Uterus (tissue), 4 donors: ENCODE data around the gene RSL1D1. TPM values are rescaled to one million over a fixed set of nuclear protein-coding genes. Genes with fewer than 3 reads are reported as not detected.

Experiments
- DNase-seq, 2 donors: peaks; one replicate each; pipeline ENCODE4 v3.0.0-alpha.2; 2019 to 2020
- H3K27ac ChIP-seq, 2 donors: fragments of 200-600 bp; sonication (generic); 1 replicate in 1 of 2; 2 replicates in 1 of 2; pipeline ENCODE4 v1.5.1; 2016 to 2018
- H3K27me3 ChIP-seq, 2 donors: fragments of 200-600 bp; sonication (generic); one replicate each; pipeline ENCODE4 v1.5.1; 2018 to 2019; ENCODE audit warnings: control low read depth in 1 of 2
- H3K36me3 ChIP-seq, 2 donors: fragments of 200-600 bp; sonication (generic); one replicate each; pipeline ENCODE4 v1.5.1; 2019; ENCODE audit warnings: control low read depth in 1 of 2
- H3K4me1 ChIP-seq, 2 donors: fragments of 200-600 bp; sonication (generic); one replicate each; pipeline ENCODE4 v1.5.1; 2018 to 2019; ENCODE audit warnings: control low read depth in 1 of 2
- H3K4me3 ChIP-seq, 2 donors: fragments of 200-600 bp; sonication (generic); 1 replicate in 1 of 2; 2 replicates in 1 of 2; pipeline ENCODE4 v1.5.1; 2018 to 2019; ENCODE audit warnings: mild to moderate bottlenecking in 1 of 2
- H3K9me3 ChIP-seq, 2 donors: fragments of 200-600 bp; sonication (generic); one replicate each; pipeline ENCODE4 v1.5.1; 2019; ENCODE audit warnings: control low read depth in 1 of 2
- POLR2A ChIP-seq, 2 donors: fragments of 450-650 bp; IDR thresholded peaks; one replicate each; pipeline ENCODE4 v1.6.1; 2016; ENCODE audit warnings: antibody characterized with exemption in 2 of 2, mild to moderate bottlenecking in 1 of 2, moderate library complexity in 1 of 2
- intact Hi-C: fragments of 100-400 bp; cut with DNase I; formaldehyde crosslinking; loops from one replicate; pipeline ENCODE4 v1.15.1; 2023; ENCODE audit warnings: low total_unique reads
- total RNA-seq, 4 donors: library from RNA; depleted of rRNA in 3 of 4; stranded (reverse); fragments of >200 nt in 3 of 4; gene quantifications; one replicate each; pipeline versions ENCODE4 v1.1.0 to v1.2.4, GENCODE V29; 2014 to 2023
- TF ChIP-seq, protein P1 (sequence below), 4 experiments: fragments of 200-600 bp in 2 of 4; fragments of 450-650 bp in 2 of 4; sonication (generic) in 2 of 4; IDR thresholded peaks; one replicate each; pipeline ENCODE4 v1.5.1; 2016 to 2019; ENCODE audit warnings: antibody characterized with exemption in 4 of 4, mild to moderate bottlenecking in 2 of 4, moderate library complexity in 1 of 4
- donor health status: DM: yes; HTN: yes; CAD: no.

Gene RSL1D1
- total RNA-seq, 4 donors from 2014 or later, result 97.9 to 484 (median 164) TPM

DNA sequence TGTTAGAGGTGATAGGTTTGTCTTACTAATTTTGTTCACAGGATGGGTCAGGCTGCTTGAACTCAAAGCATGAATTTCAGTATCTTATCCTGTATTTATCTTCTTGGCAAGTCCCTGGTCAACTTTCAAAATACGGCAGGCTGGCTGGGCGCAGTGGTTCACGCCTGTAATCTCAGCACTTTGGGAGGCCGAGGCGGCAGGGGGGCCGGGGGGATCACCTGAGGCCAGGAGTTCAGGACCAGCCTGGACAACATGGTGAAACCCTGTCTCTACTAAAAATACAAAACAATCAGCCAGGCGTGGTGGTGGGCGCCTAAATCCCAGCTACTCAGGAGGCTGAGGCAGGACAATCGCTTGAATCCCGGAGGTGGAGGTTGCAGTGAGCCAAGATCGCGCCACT is 25.0 kb upstream of the RSL1D1 start:
- H3K9me3 ChIP-seq, result no peaks in the 10 kb centered on the region
- TF ChIP-seq, protein P1, sequence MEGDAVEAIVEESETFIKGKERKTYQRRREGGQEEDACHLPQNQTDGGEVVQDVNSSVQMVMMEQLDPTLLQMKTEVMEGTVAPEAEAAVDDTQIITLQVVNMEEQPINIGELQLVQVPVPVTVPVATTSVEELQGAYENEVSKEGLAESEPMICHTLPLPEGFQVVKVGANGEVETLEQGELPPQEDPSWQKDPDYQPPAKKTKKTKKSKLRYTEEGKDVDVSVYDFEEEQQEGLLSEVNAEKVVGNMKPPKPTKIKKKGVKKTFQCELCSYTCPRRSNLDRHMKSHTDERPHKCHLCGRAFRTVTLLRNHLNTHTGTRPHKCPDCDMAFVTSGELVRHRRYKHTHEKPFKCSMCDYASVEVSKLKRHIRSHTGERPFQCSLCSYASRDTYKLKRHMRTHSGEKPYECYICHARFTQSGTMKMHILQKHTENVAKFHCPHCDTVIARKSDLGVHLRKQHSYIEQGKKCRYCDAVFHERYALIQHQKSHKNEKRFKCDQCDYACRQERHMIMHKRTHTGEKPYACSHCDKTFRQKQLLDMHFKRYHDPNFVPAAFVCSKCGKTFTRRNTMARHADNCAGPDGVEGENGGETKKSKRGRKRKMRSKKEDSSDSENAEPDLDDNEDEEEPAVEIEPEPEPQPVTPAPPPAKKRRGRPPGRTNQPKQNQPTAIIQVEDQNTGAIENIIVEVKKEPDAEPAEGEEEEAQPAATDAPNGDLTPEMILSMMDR (IDR thresholded peaks at IDR 0.05), result no peak
- TF ChIP-seq POLR2A (IDR thresholded peaks at IDR 0.05), result no peak
- no peak for DNase-seq
- H3K4me3 ChIP-seq, result no peak overlapping the region
- H3K36me3 ChIP-seq, result no peaks in the 10 kb centered on the region
- H3K27ac ChIP-seq, result no peak overlapping the region
- intact Hi-C loops, result no loop called here
- no peaks in the 10 kb centered on the region for H3K27me3 ChIP-seq
- no peaks in the 10 kb centered on the region for H3K4me1 ChIP-seq

DNA sequence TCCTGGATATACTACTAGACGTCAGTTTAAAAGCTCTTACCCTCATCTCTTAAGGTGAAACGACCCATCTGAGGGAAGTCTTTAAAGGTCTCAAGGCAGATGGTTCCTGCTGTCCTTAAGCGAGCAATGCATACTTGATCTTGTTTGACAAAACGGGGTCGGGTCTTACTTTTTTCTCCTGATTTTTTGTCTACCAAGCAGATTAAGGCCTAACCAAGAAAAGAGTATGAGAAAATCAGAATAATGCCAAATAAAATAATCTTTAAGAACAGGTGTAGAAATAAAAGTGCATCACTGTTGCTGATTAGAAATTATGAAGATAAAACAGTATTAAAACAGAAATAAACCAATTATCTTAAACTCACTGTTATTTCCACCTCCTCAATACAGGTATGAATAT is 24.4 kb upstream of the RSL1D1 start:
- TF ChIP-seq POLR2A (IDR thresholded peaks at IDR 0.05), result no peak
- TF ChIP-seq, protein P1 (IDR thresholded peaks at IDR 0.05), result no peak
- H3K27ac ChIP-seq, result no peak overlapping the region
- H3K4me1 ChIP-seq, result no peaks in the 10 kb centered on the region
- no peak overlapping the region for H3K4me3 ChIP-seq
- H3K9me3 ChIP-seq, result no peaks in the 10 kb centered on the region
- H3K36me3 ChIP-seq, result no peaks in the 10 kb centered on the region
- DNase-seq, result no peak
- intact Hi-C loops, result no loop called here
- no peaks in the 10 kb centered on the region for H3K27me3 ChIP-seq

DNA sequence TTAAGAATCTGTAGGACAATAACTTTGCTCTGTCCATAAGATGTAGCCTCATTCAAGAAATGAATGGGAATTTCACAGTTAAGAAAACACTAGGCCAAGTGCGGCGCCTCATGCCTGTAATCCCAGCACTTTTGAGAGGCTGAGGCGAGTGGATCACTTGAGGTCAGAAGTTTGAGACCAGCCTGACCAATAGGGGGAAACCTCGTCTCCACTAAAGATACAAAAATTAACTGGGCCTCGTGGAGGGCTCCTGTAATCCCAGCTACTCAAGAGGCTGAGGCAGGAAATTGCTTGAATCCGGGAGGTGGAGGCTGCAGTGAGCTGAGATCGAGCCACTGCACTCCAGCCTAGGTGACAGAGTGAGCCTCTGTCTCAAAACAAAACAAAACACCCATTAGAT is 19.9 kb upstream of the RSL1D1 start:
- no peaks in the 10 kb centered on the region for H3K27me3 ChIP-seq
- no peak overlapping the region for H3K4me3 ChIP-seq
- H3K9me3 ChIP-seq, result no peaks in the 10 kb centered on the region
- TF ChIP-seq POLR2A (IDR thresholded peaks at IDR 0.05), result no peak
- TF ChIP-seq, protein P1 (IDR thresholded peaks at IDR 0.05), result peak in 1 of 4 experiments; percentile 8
- intact Hi-C loops, result no loop called here
- peak overlapping the region in 1 of 2 donors; percentile 39 for H3K27ac ChIP-seq
- DNase-seq, result no peak
- no peaks in the 10 kb centered on the region for H3K4me1 ChIP-seq
- no peaks in the 10 kb centered on the region for H3K36me3 ChIP-seq

DNA sequence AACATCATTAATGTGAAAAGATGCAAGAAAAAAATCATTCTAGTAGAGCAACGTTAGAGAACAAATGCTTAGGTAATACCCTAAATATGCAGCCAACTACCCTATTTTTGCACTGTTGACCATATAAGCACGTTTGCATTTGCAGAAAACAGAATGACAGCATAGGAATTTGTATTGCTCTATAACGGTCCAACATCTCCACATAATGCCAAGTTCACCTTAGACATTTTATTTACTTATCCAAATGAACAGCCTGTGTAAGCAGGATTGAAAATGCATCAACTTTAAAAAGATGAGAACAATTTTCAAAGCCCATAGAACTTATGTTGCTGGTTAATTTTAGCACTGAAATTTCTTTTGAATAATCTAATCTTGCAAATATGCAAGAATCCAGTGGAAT is 19.1 kb upstream of the RSL1D1 start:
- intact Hi-C loops, result no loop called here
- peak overlapping the region in 1 of 2 donors; percentile 39 for H3K27ac ChIP-seq
- DNase-seq, result no peak

GRCh38 chr16:11869353-11870228 is 18.2 kb upstream of the RSL1D1 start:
- no peak for DNase-seq
- H3K27me3 ChIP-seq, result no peaks in the 10 kb centered on the region
- no peak overlapping the region for H3K4me3 ChIP-seq
- H3K36me3 ChIP-seq, result no peaks in the 10 kb centered on the region
- H3K4me1 ChIP-seq, result no peaks in the 10 kb centered on the region
- peak overlapping the region in 1 of 2 donors; percentile 40 for H3K27ac ChIP-seq
- no peak for TF ChIP-seq POLR2A (IDR thresholded peaks at IDR 0.05)
- TF ChIP-seq, protein P1 (IDR thresholded peaks at IDR 0.05), result no peak
- intact Hi-C loops, result no loop called here
- no peaks in the 10 kb centered on the region for H3K9me3 ChIP-seq

More for the DNA sequence above, 19.1 kb upstream of the RSL1D1 start:
- TF ChIP-seq, protein P1 (IDR thresholded peaks at IDR 0.05), result no peak
- TF ChIP-seq POLR2A (IDR thresholded peaks at IDR 0.05), result no peak
- no peaks in the 10 kb centered on the region for H3K27me3 ChIP-seq
- no peaks in the 10 kb centered on the region for H3K9me3 ChIP-seq
- H3K4me1 ChIP-seq, result no peaks in the 10 kb centered on the region
- H3K4me3 ChIP-seq, result no peak overlapping the region
- H3K36me3 ChIP-seq, result no peaks in the 10 kb centered on the region
